Peyer's patch (tissue), 4 donors: ENCODE results near the gene STRN3. TPM values are rescaled to one million over a fixed set of nuclear protein-coding genes. Genes with fewer than 3 reads are reported as not detected.
"Not testable (repeated sequence)": the region's sequence is repeated elsewhere in the genome, so short reads cannot be mapped to it uniquely, and the experiment has no call there.

Source experiments
- DNase-seq, 3 donors: peaks; one replicate each; pipeline ENCODE4 v3.0.0-alpha.2; 2017 to 2019
- H3K27ac ChIP-seq, 4 donors: fragments of 200-600 bp; sonication (generic); one replicate each; pipeline ENCODE4 v1.5.1; 2016 to 2019
- H3K27me3 ChIP-seq, 2 donors: fragments of 200-600 bp; sonication (generic); one replicate each; pipeline ENCODE4 v1.5.1; 2019
- H3K36me3 ChIP-seq, 3 donors: fragments of 200-600 bp; sonication (generic); one replicate each; pipeline ENCODE4 v1.5.1; 2016 to 2019
- H3K4me1 ChIP-seq, 4 donors: fragments of 200-600 bp; sonication (generic); one replicate each; pipeline ENCODE4 v1.5.1; 2016 to 2019
- H3K4me3 ChIP-seq, 4 donors: fragments of 200-600 bp; sonication (generic); 1 replicate in 3 of 4; 2 replicates in 1 of 4; pipeline ENCODE4 v1.5.1; 2016 to 2019; ENCODE audit warnings: mild to moderate bottlenecking in 1 of 4
- H3K9me3 ChIP-seq, 4 donors: fragments of 200-600 bp; sonication (generic); one replicate each; pipeline ENCODE4 v1.5.1; 2016 to 2019; ENCODE audit warnings: mild to moderate bottlenecking in 1 of 4
- CTCF ChIP-seq, 6 experiments: fragments of 450-650 bp in 4 of 6; fragments of 200-600 bp in 2 of 6; sonication (generic) in 1 of 6; IDR thresholded peaks; one replicate each; pipeline ENCODE4 v1.5.1; 2017 to 2019; ENCODE audit warnings: antibody characterized with exemption in 6 of 6, mild to moderate bottlenecking in 3 of 6, moderate library complexity in 1 of 6
- POLR2A ChIP-seq, 2 donors: fragments of 450-650 bp; IDR thresholded peaks; one replicate each; pipeline ENCODE4 v1.5.1; 2017; ENCODE audit warnings: antibody characterized with exemption in 2 of 2, mild to moderate bottlenecking in 2 of 2, moderate library complexity in 2 of 2
- total RNA-seq, 4 donors: library from RNA; depleted of rRNA; stranded (reverse); fragments of >200 nt; gene quantifications; one replicate each; pipeline ENCODE4 v1.1.0, GENCODE V29; 2016

The STRN3 gene
- total RNA-seq, 4 donors from 2014 or later, result 21.1 to 46.2 (median 26.8) TPM

DNA sequence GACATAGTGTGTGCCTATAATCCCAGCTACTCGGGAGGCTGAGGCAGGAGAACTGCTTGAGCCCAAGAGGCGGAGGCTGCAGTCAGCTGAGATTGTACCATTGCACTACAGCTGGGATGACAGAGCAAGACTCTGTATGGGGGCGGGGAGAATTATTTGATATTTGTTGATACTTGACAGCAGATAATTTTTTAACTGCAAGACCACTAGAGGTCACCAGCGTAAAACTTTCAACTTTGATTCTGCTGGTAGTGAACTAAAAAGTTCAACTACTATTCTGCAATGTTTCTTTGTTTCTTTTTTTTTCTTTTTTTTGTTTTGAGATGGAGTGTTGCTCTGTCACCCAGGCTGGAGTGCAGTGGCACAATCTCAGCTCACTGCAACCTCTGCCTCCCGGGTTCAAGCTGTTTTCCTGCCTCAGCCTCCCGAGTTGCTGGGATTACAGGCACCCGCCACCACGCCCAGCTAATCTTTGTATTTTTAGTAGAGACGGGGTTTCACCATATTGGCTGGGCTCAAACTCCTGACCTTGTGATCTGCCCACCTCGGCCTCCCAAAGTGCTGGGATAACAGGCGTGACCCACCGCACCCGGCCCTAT lies 46.0 kb downstream of the STRN3 start:
- peak in 5 of 6 experiments; percentile 27 to 78 (median 74) for TF ChIP-seq CTCF (IDR thresholded peaks at IDR 0.05)
- not testable (repeated sequence) for H3K27ac ChIP-seq, H3K36me3 ChIP-seq, H3K4me3 ChIP-seq, H3K4me1 ChIP-seq, H3K27me3 ChIP-seq, H3K9me3 ChIP-seq
- peak in 1 of 3 donors; percentile 54 for DNase-seq

- no peak for DNase-seq
- Histone ChIP-seq H3K27ac (no peak overlapping the region), H3K4me1 (peaks cover 0 to 11% (median 0%) of the 10 kb centered on the region in 4 donors), H3K4me3 (no peak overlapping the region), H3K36me3 (no peaks in the 10 kb centered on the region), H3K27me3 (no peaks in the 10 kb centered on the region), H3K9me3 (no peaks in the 10 kb centered on the region)
- no peak for TF ChIP-seq CTCF (IDR thresholded peaks at IDR 0.05)
- no peak for TF ChIP-seq POLR2A (IDR thresholded peaks at IDR 0.05)
These were observed 48.4 kb downstream of the STRN3 start for GRCh38 chr14:30977752-30978151.

- no peaks in the 10 kb centered on the region for H3K27me3 ChIP-seq
- DNase-seq, result no peak
- H3K4me1 ChIP-seq, result peaks cover 0 to 11% (median 0%) of the 10 kb centered on the region in 4 donors
- H3K27ac ChIP-seq, result no peak overlapping the region
- no peak for TF ChIP-seq POLR2A (IDR thresholded peaks at IDR 0.05)
- no peaks in the 10 kb centered on the region for H3K36me3 ChIP-seq
- no peak overlapping the region for H3K4me3 ChIP-seq
- H3K9me3 ChIP-seq, result no peaks in the 10 kb centered on the region
These were observed 51.6 kb downstream of the STRN3 start for GRCh38 chr14:30974628-30975027.

DNA sequence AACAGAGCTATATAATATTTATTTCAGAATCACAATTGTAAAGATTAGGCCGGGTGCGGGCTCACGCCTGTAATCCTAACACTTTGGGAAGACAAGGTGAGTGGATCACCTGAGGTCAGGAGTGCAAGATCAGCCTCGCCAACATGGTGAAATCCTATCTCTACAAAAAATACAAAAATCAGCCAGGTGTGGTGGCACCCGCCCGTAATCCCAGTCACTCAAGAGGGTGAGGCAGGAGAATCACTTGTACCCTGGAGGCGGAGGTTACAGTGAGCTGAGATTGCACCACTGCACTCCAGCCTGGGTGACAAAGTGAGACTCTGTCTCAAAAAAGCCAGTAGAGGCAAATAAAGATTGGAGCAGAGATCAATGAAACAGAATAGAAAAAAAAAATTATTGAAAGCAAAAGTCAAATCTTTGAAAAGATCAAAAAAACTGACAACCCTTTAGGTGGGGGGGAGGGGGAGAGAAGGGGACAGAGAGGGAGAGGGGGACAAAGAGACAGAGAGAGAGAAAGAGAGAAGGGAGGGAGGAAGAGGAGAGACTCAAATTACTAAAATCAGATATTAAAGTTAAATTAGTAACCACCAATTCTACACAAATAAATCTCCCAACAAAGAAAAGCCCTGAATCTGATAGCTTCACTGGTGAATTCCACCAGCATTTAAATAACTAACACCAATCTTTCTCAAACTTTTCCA lies 53.1 kb downstream of the STRN3 start:
- no peak for TF ChIP-seq CTCF (IDR thresholded peaks at IDR 0.05)
- TF ChIP-seq POLR2A (IDR thresholded peaks at IDR 0.05), result no peak
- H3K9me3 ChIP-seq, result no peaks in the 10 kb centered on the region
- H3K36me3 ChIP-seq, result no peaks in the 10 kb centered on the region
- DNase-seq, result no peak
- H3K27ac ChIP-seq, result no peak overlapping the region
- H3K27me3 ChIP-seq, result no peaks in the 10 kb centered on the region
- H3K4me1 ChIP-seq, result peaks cover 0 to 11% (median 0%) of the 10 kb centered on the region in 4 donors
- no peak overlapping the region for H3K4me3 ChIP-seq

GRCh38 chr14:30972036-30972732 lies 54.0 kb downstream of the STRN3 start:
- H3K27ac ChIP-seq, H3K9me3 ChIP-seq: not testable (repeated sequence)
- peaks cover 0 to 11% (median 0%) of the 10 kb centered on the region in 4 donors for H3K4me1 ChIP-seq

DNA sequence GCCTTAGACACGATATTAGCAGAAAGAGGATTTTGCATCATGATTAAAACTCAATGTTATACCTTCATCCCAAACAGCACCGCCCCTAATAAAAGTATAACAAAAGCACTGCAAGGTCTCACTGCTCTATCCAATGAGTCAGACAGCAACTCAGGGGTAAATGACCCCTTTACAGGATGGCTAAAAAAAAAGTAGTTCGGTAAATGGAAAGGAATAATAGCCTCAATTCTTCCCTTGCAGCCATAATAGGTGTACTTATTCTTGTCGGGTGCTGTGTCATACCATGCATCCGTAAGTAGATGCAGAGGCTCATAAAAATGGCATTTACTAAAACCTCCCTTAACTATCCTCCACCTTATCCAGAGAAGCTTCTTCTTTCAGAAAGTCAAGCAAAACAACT lies 54.6 kb downstream of the STRN3 start:
- TF ChIP-seq CTCF (IDR thresholded peaks at IDR 0.05) (no peak), POLR2A (IDR thresholded peaks at IDR 0.05) (no peak)
- no peak for DNase-seq
- Histone ChIP-seq H3K4me3 (no peak overlapping the region), H3K4me1 (peaks cover 0 to 11% (median 0%) of the 10 kb centered on the region in 4 donors), H3K9me3 (peaks cover 0 to 6% (median 1%) of the 10 kb centered on the region in 4 donors), H3K27ac (no peak overlapping the region), H3K36me3 (peaks cover 0 to 2% (median 0%) of the 10 kb centered on the region in 3 donors), H3K27me3 (no peaks in the 10 kb centered on the region)

More at GRCh38 chr14:30972036-30972732, 54.0 kb downstream of the STRN3 start:
- not testable (repeated sequence) for H3K27me3 ChIP-seq, DNase-seq, H3K4me3 ChIP-seq, H3K36me3 ChIP-seq

GRCh38 chr14:30969796-30970195 lies 56.4 kb downstream of the STRN3 start:
- not testable (repeated sequence) for H3K4me1 ChIP-seq, H3K4me3 ChIP-seq, H3K27ac ChIP-seq, H3K36me3 ChIP-seq, DNase-seq, H3K27me3 ChIP-seq
- H3K9me3 ChIP-seq, result peaks cover 0 to 14% (median 5%) of the 10 kb centered on the region in 4 donors

GRCh38 chr14:30967364-30968098 lies 58.6 kb downstream of the STRN3 start:
- not testable (repeated sequence) for DNase-seq, H3K4me1 ChIP-seq, H3K36me3 ChIP-seq, H3K27ac ChIP-seq, H3K27me3 ChIP-seq, H3K4me3 ChIP-seq
- H3K9me3 ChIP-seq, result peaks cover 0 to 14% (median 5%) of the 10 kb centered on the region in 4 donors
